ENCODE data around the gene GOPC. TPM values are rescaled to one million over a fixed set of nuclear protein-coding genes. Genes with fewer than 3 reads are reported as not detected.
A peak's percentile ranks its signal among the peaks of the same experiment; 100 is the strongest.

Gene GOPC
- total RNA-seq, 2 experiments from 2014 or later, result 24.1 to 25.4 TPM

GRCh38 chr6:117553142-117553541, 49.2 kb downstream of the GOPC start:
- peaks cover 30% of the 10 kb centered on the region for H3K4me1 Mint-ChIP-seq
- no peak overlapping the region for H3K27ac Mint-ChIP-seq
- no peaks in the 10 kb centered on the region for H3K36me3 Mint-ChIP-seq (ENCODE audit: low read depth)
- no peaks in the 10 kb centered on the region for H3K9me3 Mint-ChIP-seq
- H3K27me3 Mint-ChIP-seq, result peaks cover 6% of the 10 kb centered on the region
- no peak overlapping the region for H3K4me3 Mint-ChIP-seq
- DNase-seq, result no peak
- ChIA-PET POLR2A (no interaction called here), CTCF (no interaction called here)

- peaks cover 32% of the 10 kb centered on the region for H3K4me1 Mint-ChIP-seq
- no peaks in the 10 kb centered on the region for H3K9me3 Mint-ChIP-seq
- H3K27me3 Mint-ChIP-seq, result peaks cover 6% of the 10 kb centered on the region
- H3K36me3 Mint-ChIP-seq (ENCODE audit: low read depth), result no peaks in the 10 kb centered on the region
- H3K27ac Mint-ChIP-seq, result no peak overlapping the region
- ChIA-PET CTCF (interaction anchor here (2.0 kb wide), 1 partner anchor 10 kb away, joined by 6 read pairs; no protein-coding TSS in a partner anchor), POLR2A (no interaction called here)
- no peak overlapping the region for H3K4me3 Mint-ChIP-seq
- DNase-seq, result no peak
Measured at GRCh38 chr6:117552618-117553017, 49.7 kb downstream of the GOPC start.

- POLR2A ChIA-PET, result no interaction called here
- peaks cover 3% of the 10 kb centered on the region for H3K27me3 Mint-ChIP-seq
Measured at GRCh38 chr6:117550618-117551242, 51.6 kb downstream of the GOPC start.

GRCh38 chr6:117550078-117550600, 52.2 kb downstream of the GOPC start:
- DNase-seq, result no peak
- ChIA-PET POLR2A (interaction anchor here (0.6 kb wide), 1 partner anchor 16 kb away, joined by 3 read pairs; no protein-coding TSS in a partner anchor), CTCF (interaction anchor here (0.6 to 1.6 kb wide), 4 partner anchors 9 to 102 kb away, joined by 3 to 5 read pairs (median 3); no protein-coding TSS in a partner anchor)
- Mint-ChIP-seq H3K27ac (peak overlapping the region; percentile 94), H3K4me3 (no peak overlapping the region), H3K9me3 (no peaks in the 10 kb centered on the region), H3K27me3 (peaks cover 2% of the 10 kb centered on the region), H3K4me1 (peaks cover 42% of the 10 kb centered on the region), H3K36me3 (ENCODE audit: low read depth) (peaks cover 2% of the 10 kb centered on the region)

More at GRCh38 chr6:117550618-117551242, 51.6 kb downstream of the GOPC start:
- peaks cover 42% of the 10 kb centered on the region for H3K4me1 Mint-ChIP-seq
- no peak for DNase-seq
- no peaks in the 10 kb centered on the region for H3K9me3 Mint-ChIP-seq
- peaks cover 2% of the 10 kb centered on the region for H3K36me3 Mint-ChIP-seq (ENCODE audit: low read depth)
- peak overlapping the region; percentile 54 for H3K27ac Mint-ChIP-seq
- CTCF ChIA-PET, result interaction anchor here (0.7 to 2.0 kb wide), 8 partner anchors 10 to 101 kb away, joined by 3 to 6 read pairs (median 3); no protein-coding TSS in a partner anchor
- no peak overlapping the region for H3K4me3 Mint-ChIP-seq

GRCh38 chr6:117549611-117550010, 52.7 kb downstream of the GOPC start:
- POLR2A ChIA-PET, result interaction anchor here (0.6 kb wide), 1 partner anchor 17 kb away, joined by 3 read pairs; no protein-coding TSS in a partner anchor
- no peak for DNase-seq
- Mint-ChIP-seq H3K4me3 (peak overlapping the region; percentile 71), H3K36me3 (ENCODE audit: low read depth) (peaks cover 2% of the 10 kb centered on the region), H3K27ac (peak overlapping the region; percentile 94), H3K9me3 (no peaks in the 10 kb centered on the region), H3K4me1 (peaks cover 42% of the 10 kb centered on the region), H3K27me3 (no peaks in the 10 kb centered on the region)
- CTCF ChIA-PET, result interaction anchor here (0.6 to 1.0 kb wide), 3 partner anchors 9 to 103 kb away, joined by 3 read pairs; no protein-coding TSS in a partner anchor

- H3K4me3 Mint-ChIP-seq, result peak overlapping the region; percentile 71
- DNase-seq, result peak; percentile 32
Measured at GRCh38 chr6:117548797-117549301, 53.5 kb downstream of the GOPC start.

GRCh38 chr6:117547688-117548621, 54.4 kb downstream of the GOPC start:
- POLR2A ChIA-PET, result no interaction called here
- peak; percentile 58 for DNase-seq
- peaks cover 2% of the 10 kb centered on the region for H3K36me3 Mint-ChIP-seq (ENCODE audit: low read depth)
- no peaks in the 10 kb centered on the region for H3K9me3 Mint-ChIP-seq
- H3K4me3 Mint-ChIP-seq, result peak overlapping the region; percentile 71
- no peaks in the 10 kb centered on the region for H3K27me3 Mint-ChIP-seq
- H3K4me1 Mint-ChIP-seq, result peaks cover 42% of the 10 kb centered on the region
- CTCF ChIA-PET, result interaction anchor here (0.7 to 0.9 kb wide), 2 partner anchors 54 to 98 kb away, joined by 3 read pairs; no protein-coding TSS in a partner anchor
- peak overlapping the region; percentile 94 for H3K27ac Mint-ChIP-seq

More at GRCh38 chr6:117548797-117549301, 53.5 kb downstream of the GOPC start:
- ChIA-PET POLR2A (no interaction called here), CTCF (interaction anchor here (0.9 kb wide), 2 partner anchors 55 to 99 kb away, joined by 3 read pairs; no protein-coding TSS in a partner anchor)
- H3K36me3 Mint-ChIP-seq (ENCODE audit: low read depth), result peaks cover 2% of the 10 kb centered on the region
- H3K27me3 Mint-ChIP-seq, result no peaks in the 10 kb centered on the region
- no peaks in the 10 kb centered on the region for H3K9me3 Mint-ChIP-seq
- H3K4me1 Mint-ChIP-seq, result peaks cover 42% of the 10 kb centered on the region
- H3K27ac Mint-ChIP-seq, result peak overlapping the region; percentile 94

GRCh38 chr6:117546674-117547073, 55.6 kb downstream of the GOPC start:
- ChIA-PET POLR2A (no interaction called here), CTCF (no interaction called here)
- Mint-ChIP-seq H3K27me3 (no peaks in the 10 kb centered on the region), H3K27ac (peak overlapping the region; percentile 3), H3K36me3 (ENCODE audit: low read depth) (peaks cover 2% of the 10 kb centered on the region), H3K4me1 (peaks cover 42% of the 10 kb centered on the region), H3K9me3 (no peaks in the 10 kb centered on the region), H3K4me3 (no peak overlapping the region)
- DNase-seq, result no peak

GRCh38 chr6:117545161-117545595, 57.1 kb downstream of the GOPC start:
- H3K36me3 Mint-ChIP-seq (ENCODE audit: low read depth), result peaks cover 2% of the 10 kb centered on the region
- no peak for DNase-seq
- H3K27me3 Mint-ChIP-seq, result no peaks in the 10 kb centered on the region
- ChIA-PET CTCF (interaction anchor here (0.8 kb wide), 1 partner anchor 8 kb away, joined by 3 read pairs; no protein-coding TSS in a partner anchor), POLR2A (no interaction called here)
- peaks cover 33% of the 10 kb centered on the region for H3K4me1 Mint-ChIP-seq
- H3K27ac Mint-ChIP-seq, result no peak overlapping the region
- no peaks in the 10 kb centered on the region for H3K9me3 Mint-ChIP-seq
- H3K4me3 Mint-ChIP-seq, result no peak overlapping the region

GRCh38 chr6:117544716-117545115, 57.6 kb downstream of the GOPC start:
- POLR2A ChIA-PET, result no interaction called here
- H3K27me3 Mint-ChIP-seq, result no peaks in the 10 kb centered on the region
- no peak overlapping the region for H3K27ac Mint-ChIP-seq
- DNase-seq, result no peak
- H3K4me3 Mint-ChIP-seq, result no peak overlapping the region
- peaks cover 4% of the 10 kb centered on the region for H3K36me3 Mint-ChIP-seq (ENCODE audit: low read depth)
- no peaks in the 10 kb centered on the region for H3K9me3 Mint-ChIP-seq
- H3K4me1 Mint-ChIP-seq, result peaks cover 28% of the 10 kb centered on the region
- CTCF ChIA-PET, result no interaction called here

GRCh38 chr6:117542493-117542892, 59.8 kb downstream of the GOPC start:
- Mint-ChIP-seq H3K4me3 (no peak overlapping the region), H3K4me1 (peaks cover 12% of the 10 kb centered on the region), H3K36me3 (ENCODE audit: low read depth) (peaks cover 11% of the 10 kb centered on the region), H3K27ac (no peak overlapping the region), H3K27me3 (no peaks in the 10 kb centered on the region), H3K9me3 (no peaks in the 10 kb centered on the region)
- CTCF ChIA-PET, result no interaction called here
- POLR2A ChIA-PET, result no interaction called here
- no peak for DNase-seq

GRCh38 chr6:117540670-117541069, 61.6 kb downstream of the GOPC start:
- POLR2A ChIA-PET, result no interaction called here
- CTCF ChIA-PET, result interaction anchor here (0.6 kb wide), 1 partner anchor 9 kb away, joined by 3 read pairs; no protein-coding TSS in a partner anchor
- H3K4me3 Mint-ChIP-seq, result no peak overlapping the region
- peaks cover 9% of the 10 kb centered on the region for H3K36me3 Mint-ChIP-seq (ENCODE audit: low read depth)
- H3K4me1 Mint-ChIP-seq, result peaks cover 2% of the 10 kb centered on the region
- no peak for DNase-seq
- H3K27ac Mint-ChIP-seq, result no peak overlapping the region
- H3K27me3 Mint-ChIP-seq, result no peaks in the 10 kb centered on the region
- H3K9me3 Mint-ChIP-seq, result no peaks in the 10 kb centered on the region
